GM18951 (cell line): ENCODE measurements around the gene VPS35L.

Experiments
- POLR2A ChIP-seq: IDR thresholded peaks from 4 replicates; pipeline ENCODE4 v1.6.1; 2011; ENCODE audit warnings: mild to moderate bottlenecking; ENCODE audit not compliant: insufficient read length, insufficient read depth; ENCODE audit errors: extremely low read depth
- in situ Hi-C: fragments of 300-500 bp; cut with MboI; formaldehyde crosslinking; loops from one replicate; pipeline ENCODE4 v1.12.0; 2022; ENCODE audit warnings: low sequenced_read_pairs, mixed read lengths, inconsistent platforms; ENCODE audit not compliant: unreplicated experiment

Gene VPS35L

GRCh38 chr16:19555938-19556771 lies 652 bp downstream of the VPS35L start:
- TF ChIP-seq POLR2A, result no peak
- in situ Hi-C loops, result no loop called here

- TF ChIP-seq POLR2A, result no peak
- in situ Hi-C loops, result no loop called here
Measured at GRCh38 chr16:19559242-19559910, 3.9 kb downstream of the VPS35L start.

- in situ Hi-C loops, result no loop called here
- no peak for TF ChIP-seq POLR2A
Measured at GRCh38 chr16:19560078-19560477, 4.6 kb downstream of the VPS35L start.

DNA sequence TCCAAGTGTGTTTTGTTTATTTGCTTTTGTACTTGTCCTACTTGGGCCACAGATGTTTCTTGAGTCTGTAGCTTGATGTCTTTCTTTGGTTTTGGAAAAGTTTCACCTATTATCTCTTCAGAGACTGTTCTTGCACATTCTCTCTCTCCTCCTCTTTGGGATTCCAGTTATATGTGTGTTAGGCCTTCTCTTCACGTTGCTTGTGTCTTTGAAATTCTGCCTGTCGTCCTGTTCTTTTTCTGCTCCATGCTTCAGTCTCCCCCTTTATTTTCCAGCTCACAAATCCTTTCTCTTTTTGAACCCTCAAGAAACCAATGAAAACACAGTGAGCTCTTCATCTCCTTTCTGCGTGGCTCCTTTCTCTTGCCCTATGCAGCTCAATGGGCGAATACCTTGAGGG lies 7.9 kb downstream of the VPS35L start:
- in situ Hi-C loops, result no loop called here
- no peak for TF ChIP-seq POLR2A

GRCh38 chr16:19566362-19566761 lies 10.9 kb downstream of the VPS35L start:
- in situ Hi-C loops, result no loop called here

DNA sequence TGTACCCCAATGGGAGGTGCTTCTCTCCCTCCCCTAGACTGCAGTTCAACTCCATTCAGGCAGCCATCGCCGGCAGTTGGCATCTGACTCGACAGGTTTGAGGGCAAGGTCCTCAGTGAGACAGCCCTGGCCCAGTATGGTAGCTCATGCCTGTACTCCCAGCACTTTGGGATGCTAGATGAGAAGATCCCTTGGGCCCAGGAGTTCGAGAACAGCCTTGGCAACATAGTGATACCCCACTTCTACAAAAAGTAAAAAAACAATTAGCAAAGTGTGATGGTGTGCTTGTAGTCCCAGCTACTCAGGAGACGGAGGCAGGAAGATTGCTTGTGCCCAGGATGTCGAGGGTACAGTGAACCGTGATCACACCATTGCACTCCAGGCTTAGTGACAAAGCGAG lies 12.1 kb downstream of the VPS35L start:
- in situ Hi-C loops, result no loop called here
- TF ChIP-seq POLR2A, result no peak

More at GRCh38 chr16:19566362-19566761, 10.9 kb downstream of the VPS35L start:
- no peak for TF ChIP-seq POLR2A

DNA sequence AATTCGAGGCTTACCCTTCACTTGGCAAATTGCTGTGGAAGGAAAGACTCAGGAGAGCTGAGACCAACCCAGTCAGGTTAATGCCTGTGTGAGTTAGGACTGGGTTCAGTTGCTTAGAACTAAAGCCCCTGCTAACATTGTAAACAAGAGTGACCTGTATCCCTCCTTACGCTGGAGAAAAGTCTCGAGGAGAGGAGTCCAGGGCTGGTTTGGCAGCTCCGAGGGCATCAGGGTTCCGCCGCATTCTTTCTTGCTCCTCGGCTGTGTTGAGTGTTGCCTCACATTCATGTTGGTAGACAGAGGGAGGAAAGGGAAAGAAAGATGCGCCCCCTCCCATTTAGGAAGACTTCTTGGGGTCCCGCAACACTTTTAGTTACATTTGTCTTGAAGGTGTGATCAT lies 18.5 kb downstream of the VPS35L start:
- TF ChIP-seq POLR2A, result no peak
- in situ Hi-C loops, result no loop called here

DNA sequence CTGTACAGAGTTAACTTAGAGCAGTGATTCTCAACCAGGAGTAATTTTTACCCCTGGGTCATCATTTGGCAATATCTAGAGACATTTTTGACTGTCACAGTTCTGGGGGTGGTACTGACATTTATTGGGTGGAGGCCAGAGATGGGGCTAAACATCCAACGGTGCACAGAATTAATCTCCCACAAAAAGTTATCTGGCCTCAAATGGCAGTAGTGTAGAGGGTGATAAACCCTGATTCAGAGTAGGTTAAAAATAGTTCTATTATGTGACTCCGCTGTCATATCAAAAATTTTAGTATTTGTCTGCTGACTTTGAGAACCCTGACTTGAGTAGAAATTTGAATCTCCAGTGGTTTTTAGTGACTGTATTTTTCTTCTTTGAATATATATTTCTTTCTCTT lies 19.1 kb downstream of the VPS35L start:
- in situ Hi-C loops, result no loop called here
- no peak for TF ChIP-seq POLR2A

- TF ChIP-seq POLR2A, result no peak
- in situ Hi-C loops, result no loop called here
Measured at GRCh38 chr16:19578378-19578971, 23.0 kb downstream of the VPS35L start.

DNA sequence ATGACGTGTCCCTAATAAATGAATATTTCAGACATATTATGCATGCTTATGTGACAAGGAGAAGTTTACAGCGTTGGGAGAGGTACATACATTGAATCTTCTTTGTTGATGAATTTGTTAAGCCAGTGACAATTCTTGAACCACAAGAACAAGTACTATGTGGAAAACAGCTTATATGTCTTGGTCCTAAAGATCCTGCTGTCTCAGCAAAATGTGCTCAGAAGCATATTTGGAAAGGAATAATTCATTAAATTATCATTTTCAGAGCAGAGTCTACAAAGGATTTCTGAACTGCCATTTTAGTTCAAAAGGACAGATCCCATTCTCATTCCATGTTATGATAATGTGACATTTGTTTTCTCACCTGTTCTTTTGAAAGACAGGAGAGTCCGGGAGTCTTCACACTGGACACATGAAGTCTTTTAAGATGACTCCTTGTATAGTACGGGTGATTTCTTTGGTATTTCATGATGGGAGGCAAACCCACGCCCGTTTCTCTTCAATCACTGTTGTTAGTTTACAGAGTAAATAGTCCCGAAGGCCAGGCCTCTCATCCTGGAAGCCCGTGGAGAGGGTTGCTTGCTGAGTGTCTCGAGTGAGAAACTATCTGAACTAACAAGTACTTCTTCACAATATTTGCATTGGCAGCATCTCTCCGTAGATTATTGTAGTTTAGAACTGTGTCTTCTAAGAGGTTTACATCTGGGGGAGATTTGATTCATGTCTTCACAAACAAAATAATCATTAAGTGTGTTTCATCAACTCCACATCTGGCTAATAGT lies 26.7 kb downstream of the VPS35L start:
- in situ Hi-C loops, result no loop called here
- TF ChIP-seq POLR2A, result no peak

DNA sequence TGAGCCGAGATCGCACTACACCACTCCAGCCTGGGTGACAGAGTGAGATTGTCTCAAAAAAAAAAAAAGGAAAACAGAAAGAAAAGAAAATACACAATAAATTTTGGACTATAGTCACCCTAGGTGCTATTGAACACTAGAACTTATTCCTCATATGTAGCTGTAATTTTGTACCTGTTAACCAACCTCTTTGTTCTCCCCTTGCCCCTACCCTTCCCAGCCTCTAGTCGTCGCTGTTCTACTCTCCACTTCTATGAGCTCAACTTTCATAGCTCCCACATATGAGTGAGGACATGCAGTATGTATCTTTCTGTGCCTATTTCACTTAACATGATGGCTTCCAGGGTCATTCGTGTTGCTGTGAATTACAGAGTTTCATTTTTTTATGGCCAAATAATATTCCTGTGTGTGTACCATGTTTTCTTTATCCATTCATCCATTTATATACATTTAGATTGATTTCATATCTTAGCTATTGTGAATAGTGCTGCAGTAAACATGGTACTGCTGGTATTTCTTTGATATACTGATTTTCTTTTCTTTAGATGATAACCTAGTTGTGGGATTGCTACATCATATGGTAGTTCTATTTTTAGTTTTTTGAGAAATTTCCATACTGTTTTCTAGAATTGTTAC lies 28.3 kb downstream of the VPS35L start:
- no peak for TF ChIP-seq POLR2A
- in situ Hi-C loops, result no loop called here

DNA sequence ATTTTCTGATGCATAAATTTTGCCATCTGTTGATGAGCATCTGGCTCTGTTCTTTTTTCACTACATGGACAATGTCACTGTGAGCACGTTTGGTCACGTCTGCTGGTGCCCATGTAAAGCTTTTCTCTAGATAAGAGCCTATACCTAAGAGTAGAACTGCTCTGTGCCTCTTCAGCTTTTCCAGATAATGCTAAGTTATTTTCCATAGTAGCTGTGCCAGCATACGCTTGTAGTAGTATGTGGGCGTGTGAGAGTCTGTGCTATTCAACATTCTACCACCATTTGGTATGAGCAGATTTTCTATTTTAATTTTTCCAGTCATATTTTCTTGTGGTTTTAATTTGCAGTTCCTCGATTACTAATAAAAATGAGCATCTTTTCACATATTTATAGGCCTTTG lies 33.2 kb downstream of the VPS35L start:
- in situ Hi-C loops, result no loop called here

GRCh38 chr16:19589106-19589505 lies 33.6 kb downstream of the VPS35L start:
- in situ Hi-C loops, result no loop called here
- TF ChIP-seq POLR2A, result no peak

More for the DNA sequence above, 33.2 kb downstream of the VPS35L start:
- no peak for TF ChIP-seq POLR2A

DNA sequence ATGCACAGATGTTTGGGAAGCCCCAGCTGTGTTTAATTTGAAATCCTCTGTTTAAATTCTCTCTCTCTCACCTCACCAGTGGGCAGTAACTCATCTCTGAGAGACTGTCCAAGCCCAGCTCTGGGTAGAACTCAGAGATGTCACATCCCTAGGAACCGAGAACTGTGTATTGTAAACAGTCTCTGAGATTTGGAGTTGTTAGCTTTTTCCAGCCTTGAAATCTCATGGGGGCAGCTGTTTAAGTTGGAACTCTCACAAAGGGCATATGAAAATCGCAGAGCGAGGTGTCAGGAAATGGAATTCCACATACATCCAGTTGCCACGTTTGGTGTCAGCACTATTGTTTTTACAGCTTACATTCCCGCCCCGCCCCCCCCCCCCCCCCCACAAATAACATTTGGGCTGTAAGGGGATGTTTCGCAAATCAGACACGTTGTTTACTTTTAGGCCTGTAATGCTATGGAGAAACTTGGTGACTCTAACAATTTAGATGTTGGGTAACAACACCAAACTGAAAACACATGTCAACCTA lies 34.3 kb downstream of the VPS35L start:
- TF ChIP-seq POLR2A, result no peak
- in situ Hi-C loops, result no loop called here
